Measurements from ENCODE around the gene CHCHD6. TPM values are rescaled to one million over a fixed set of nuclear protein-coding genes. Genes with fewer than 3 reads are reported as not detected.

CHCHD6 gene
- total and polyA plus RNA-seq, 2 of the 4 experiments (the other 2 are of a cell fraction): 18.8 to 28.9 TPM

DNA sequence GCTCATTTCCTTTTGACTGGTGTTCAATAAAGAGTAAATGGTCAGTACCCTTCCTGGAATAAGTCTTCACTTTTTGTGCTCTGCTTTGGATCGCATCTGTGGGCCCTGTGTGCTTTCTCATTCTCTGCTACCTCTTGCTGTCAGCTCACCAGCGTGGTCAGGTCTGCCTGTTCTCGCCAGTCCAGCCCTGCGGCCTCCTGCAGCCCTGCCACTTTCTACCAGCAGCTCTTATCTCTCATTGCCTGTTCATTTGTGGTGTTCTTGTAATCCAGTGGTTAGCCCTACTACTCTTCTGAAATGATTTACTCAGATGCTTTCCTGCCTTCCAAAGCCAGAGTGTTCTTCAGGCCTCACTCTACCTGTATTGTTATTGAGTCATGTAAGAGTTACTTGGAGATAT, 54.8 kb downstream of the CHCHD6 start:
- dilution Hi-C loops (cut with HindIII; ENCODE audit: low sequenced_read_pairs, unreplicated experiment) (no loop called here), intact Hi-C loops (cut with micrococcal nuclease) (no loop called here), in situ Hi-C loops (cut with MboI; ENCODE audit: low sequenced_read_pairs) (loop anchor here (10.0 kb wide), 1 partner anchor 696 kb away; no protein-coding TSS in a partner anchor)
- Histone ChIP-seq H3K9me3 (ENCODE audit: control insufficient read depth, insufficient read depth, low read length) (no peaks in the 10 kb centered on the region), H4K8ac (ENCODE audit: low read depth in 2 of 2, low read length in 2 of 2) (no peak overlapping the region), H2BK20ac (ENCODE audit: low read depth, low read length) (no peak overlapping the region), H3K23ac (ENCODE audit: low read depth, low read length) (no peak overlapping the region), H2AFZ (replicated peaks; ENCODE audit: low read length, poor library complexity) (no peak overlapping the region), H3K18ac (ENCODE audit: low read depth, low read length) (no peak overlapping the region), H2AK9ac (replicated peaks; ENCODE audit: low read depth, low read length, poor library complexity) (no peak overlapping the region), H3K4me2 (ENCODE audit: low read depth, low read length) (no peak overlapping the region), H3K4me1 (ENCODE audit: control insufficient read depth, insufficient read depth, low read length) (peaks cover 2% of the 10 kb centered on the region; the same call in 1 of the 2 replicates), H3K27me3 (ENCODE audit: control insufficient read depth, insufficient read depth, low read length) (no peaks in the 10 kb centered on the region), H4K5ac (ENCODE audit: low read depth, low read length) (no peak overlapping the region), H3K9me1 (ENCODE audit: insufficient read depth, low read length) (0 out of 2 replicates have a peak, but pooled peaks cover 4% of the 10 kb centered on the region), H3K56ac (ENCODE audit: extremely low read depth, insufficient read depth, low read length) (no peak overlapping the region), H3K27ac (ENCODE audit: insufficient read depth, low read length) (no peak overlapping the region), H4K91ac (ENCODE audit: insufficient read depth, low read depth, low read length) (no peak overlapping the region), H3K79me1 (ENCODE audit: low read depth in 1 of 2, low read length in 2 of 2) (peaks cover 0 to 5% of the 10 kb centered on the region in 2 experiments; a peak in 1 of 4 replicates), H2BK5ac (ENCODE audit: low read depth, low read length, poor library complexity, severe bottlenecking) (no peak overlapping the region), H2AK5ac (ENCODE audit: low read depth, low read length) (no peak overlapping the region), H3K9ac (ENCODE audit: low read depth, low read length) (no peak overlapping the region), H2BK120ac (ENCODE audit: low read depth, low read length) (no peak overlapping the region), H3K4me3 (ENCODE audit: insufficient read depth, low read depth, low read length) (no peak overlapping the region), H3K14ac (replicated peaks; ENCODE audit: low read depth, low read length) (no peak overlapping the region), H3K4ac (ENCODE audit: low read depth, low read length) (no peak overlapping the region), H2BK15ac (ENCODE audit: low read depth, low read length) (no peak overlapping the region), H4K20me1 (ENCODE audit: insufficient read depth, low read length) (no peaks in the 10 kb centered on the region), H3K36me3 (ENCODE audit: control insufficient read depth, insufficient read depth, low read length) (no peaks in the 10 kb centered on the region)
- CTCF ChIA-PET: no interaction called here
- DNase-seq (no peak), ATAC-seq (ENCODE audit: low read depth) (no peak)
- POLR2A ChIA-PET (ENCODE audit: unreplicated experiment): no interaction called here
- BruUV-seq (replicated peaks): no TSS peak
- 93% methylated on average over 3 of the region's 4 CpGs; no CpG with 5 or more reads in 1 of the 2 experiments for WGBS, 2 experiments (ENCODE audit: extremely low coverage in 2 of 2, insufficient read length in 1 of 2)
- TF ChIP-seq, protein P1, sequence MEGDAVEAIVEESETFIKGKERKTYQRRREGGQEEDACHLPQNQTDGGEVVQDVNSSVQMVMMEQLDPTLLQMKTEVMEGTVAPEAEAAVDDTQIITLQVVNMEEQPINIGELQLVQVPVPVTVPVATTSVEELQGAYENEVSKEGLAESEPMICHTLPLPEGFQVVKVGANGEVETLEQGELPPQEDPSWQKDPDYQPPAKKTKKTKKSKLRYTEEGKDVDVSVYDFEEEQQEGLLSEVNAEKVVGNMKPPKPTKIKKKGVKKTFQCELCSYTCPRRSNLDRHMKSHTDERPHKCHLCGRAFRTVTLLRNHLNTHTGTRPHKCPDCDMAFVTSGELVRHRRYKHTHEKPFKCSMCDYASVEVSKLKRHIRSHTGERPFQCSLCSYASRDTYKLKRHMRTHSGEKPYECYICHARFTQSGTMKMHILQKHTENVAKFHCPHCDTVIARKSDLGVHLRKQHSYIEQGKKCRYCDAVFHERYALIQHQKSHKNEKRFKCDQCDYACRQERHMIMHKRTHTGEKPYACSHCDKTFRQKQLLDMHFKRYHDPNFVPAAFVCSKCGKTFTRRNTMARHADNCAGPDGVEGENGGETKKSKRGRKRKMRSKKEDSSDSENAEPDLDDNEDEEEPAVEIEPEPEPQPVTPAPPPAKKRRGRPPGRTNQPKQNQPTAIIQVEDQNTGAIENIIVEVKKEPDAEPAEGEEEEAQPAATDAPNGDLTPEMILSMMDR (conservative IDR thresholded peaks at IDR 0.05; ENCODE audit: low read depth, low read length): no peak
- TF ChIP-seq FOS (IDR thresholded peaks at IDR 0.05; ENCODE audit: low read depth, low read length) (no peak), CHD1 (IDR thresholded peaks at IDR 0.05; ENCODE audit: low read depth, low read length) (no peak), POLR2A (IDR thresholded peaks at IDR 0.05; ENCODE audit: low read depth, low read length) (no peak), RAD21 (IDR thresholded peaks at IDR 0.05; ENCODE audit: low read length) (no peak), SMC3 (IDR thresholded peaks at IDR 0.05; ENCODE audit: low read depth, low read length) (no peak), MAZ (IDR thresholded peaks at IDR 0.05; ENCODE audit: borderline replicate concordance, low read depth, low read length) (no peak), MXI1 (IDR thresholded peaks at IDR 0.05; ENCODE audit: borderline replicate concordance, low read depth, low read length) (no peak), BHLHE40 (IDR thresholded peaks at IDR 0.05; ENCODE audit: low read depth, low read length) (no peak), MAFK (IDR thresholded peaks at IDR 0.05; ENCODE audit: low read depth, low read length) (no peak), NFE2L2 (IDR thresholded peaks at IDR 0.05; ENCODE audit: low read depth, low read length) (no peak), RCOR1 (IDR thresholded peaks at IDR 0.05; ENCODE audit: insufficient replicate concordance, low read length) (no peak)
- TF ChIP-seq, protein P2, sequence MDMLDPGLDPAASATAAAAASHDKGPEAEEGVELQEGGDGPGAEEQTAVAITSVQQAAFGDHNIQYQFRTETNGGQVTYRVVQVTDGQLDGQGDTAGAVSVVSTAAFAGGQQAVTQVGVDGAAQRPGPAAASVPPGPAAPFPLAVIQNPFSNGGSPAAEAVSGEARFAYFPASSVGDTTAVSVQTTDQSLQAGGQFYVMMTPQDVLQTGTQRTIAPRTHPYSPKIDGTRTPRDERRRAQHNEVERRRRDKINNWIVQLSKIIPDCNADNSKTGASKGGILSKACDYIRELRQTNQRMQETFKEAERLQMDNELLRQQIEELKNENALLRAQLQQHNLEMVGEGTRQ (IDR thresholded peaks at IDR 0.05; ENCODE audit: low read depth, low read length): no peak
- TF ChIP-seq, protein P3, sequence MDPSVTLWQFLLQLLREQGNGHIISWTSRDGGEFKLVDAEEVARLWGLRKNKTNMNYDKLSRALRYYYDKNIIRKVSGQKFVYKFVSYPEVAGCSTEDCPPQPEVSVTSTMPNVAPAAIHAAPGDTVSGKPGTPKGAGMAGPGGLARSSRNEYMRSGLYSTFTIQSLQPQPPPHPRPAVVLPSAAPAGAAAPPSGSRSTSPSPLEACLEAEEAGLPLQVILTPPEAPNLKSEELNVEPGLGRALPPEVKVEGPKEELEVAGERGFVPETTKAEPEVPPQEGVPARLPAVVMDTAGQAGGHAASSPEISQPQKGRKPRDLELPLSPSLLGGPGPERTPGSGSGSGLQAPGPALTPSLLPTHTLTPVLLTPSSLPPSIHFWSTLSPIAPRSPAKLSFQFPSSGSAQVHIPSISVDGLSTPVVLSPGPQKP (IDR thresholded peaks at IDR 0.05; ENCODE audit: borderline replicate concordance, low read depth, low read length): no peak

Data from IMR-90 (cell line).